Effector memory CD8-positive, alpha-beta T cell (primary cell): ENCODE measurements around the gene PDE6C.

Experiments
- ATAC-seq: fragments of 150-1000 bp; cut with Tn5 transposase; replicated peaks from 2 replicates; pipeline ENCODE4 v1.10.0; 2021; ENCODE audit warnings: mild to moderate bottlenecking, moderate library complexity
- DNase-seq, 3 experiments: peaks; one replicate each; pipeline ENCODE4 v3.0.0; 2021
- H3K27ac Mint-ChIP-seq, 2 donors: one replicate each; pipeline ENCODE4 v1.8.0; 2022; ENCODE audit warnings: mild to moderate bottlenecking in 2 of 2, mixed read lengths in 2 of 2, moderate library complexity in 2 of 2
- H3K27me3 Mint-ChIP-seq, 2 donors: one replicate each; pipeline ENCODE4 v1.8.0; 2022; ENCODE audit warnings: mixed read lengths in 2 of 2
- H3K36me3 Mint-ChIP-seq: one replicate; pipeline ENCODE4 v1.8.0; 2022; ENCODE audit warnings: mild to moderate bottlenecking, moderate library complexity, mixed read lengths; ENCODE audit not compliant: insufficient read depth
- H3K4me1 Mint-ChIP-seq, 2 donors: one replicate each; pipeline ENCODE4 v1.8.0; 2022; ENCODE audit warnings: low read depth in 2 of 2, mixed read lengths in 2 of 2
- H3K4me3 Mint-ChIP-seq, 2 donors: one replicate each; pipeline ENCODE4 v1.8.0; 2022; ENCODE audit warnings: mild to moderate bottlenecking in 2 of 2, mixed read lengths in 2 of 2, moderate library complexity in 2 of 2
- H3K9me3 Mint-ChIP-seq, 2 donors: one replicate each; pipeline ENCODE4 v1.8.0; 2022; ENCODE audit warnings: mixed read lengths in 2 of 2
- total RNA-seq, 9 experiments: gene quantifications; one replicate each; lab custom pipeline; 2026; lab: John Stamatoyannopoulos, UW

PDE6C gene
- total RNA-seq: 0 reads per million in 9 experiments

- H3K4me3 Mint-ChIP-seq: no peak within 1 kb of the TSS
- DNase-seq (no peak), ATAC-seq (no peak)
- H3K27ac Mint-ChIP-seq: no peak within 1 kb of the TSS
- peaks cover 13 to 31% of the 10 kb centered on the region in 2 donors for H3K27me3 Mint-ChIP-seq
- no peaks in the 10 kb centered on the region for H3K9me3 Mint-ChIP-seq
- H3K4me1 Mint-ChIP-seq: no peaks in the 10 kb centered on the region
- no peaks in the 10 kb centered on the region for H3K36me3 Mint-ChIP-seq
These were observed at the start of gene PDE6C for GRCh38 chr10:93612311-93612710. TSS of gene PDE6C (plus strand) at chr10:93612537. CDS start at chr10:93612726, 189 bp downstream.

DNA sequence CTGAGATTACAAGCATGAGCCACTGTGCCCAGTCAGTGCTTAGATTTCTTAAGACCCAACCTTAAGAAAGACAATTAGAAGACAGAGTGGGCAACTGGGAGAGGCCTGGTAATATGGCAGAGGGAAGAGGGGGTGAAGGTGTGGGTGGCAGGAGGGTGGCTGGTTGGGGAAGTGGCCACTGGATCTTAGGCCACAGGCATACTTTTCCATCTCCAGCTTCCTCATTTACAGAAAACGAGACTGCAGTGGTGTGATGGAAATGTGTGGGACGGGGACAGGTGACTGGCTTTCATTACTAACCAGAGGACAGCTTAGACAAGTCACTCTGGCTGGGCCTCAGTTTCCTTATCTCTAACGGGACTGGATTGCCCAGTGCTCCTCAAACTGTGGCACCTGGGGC lies 46.9 kb upstream of the PDE6C start:
- H3K9me3 Mint-ChIP-seq: no peaks in the 10 kb centered on the region
- H3K4me1 Mint-ChIP-seq: peaks cover 0 to 7% of the 10 kb centered on the region in 2 donors
- DNase-seq (no peak), ATAC-seq (no peak)
- H3K27me3 Mint-ChIP-seq: peaks cover 60 to 83% of the 10 kb centered on the region in 2 donors
- H3K4me3 Mint-ChIP-seq: no peak overlapping the region
- H3K36me3 Mint-ChIP-seq: peaks cover 2% of the 10 kb centered on the region
- H3K27ac Mint-ChIP-seq: no peak overlapping the region

- Mint-ChIP-seq H3K9me3 (no peaks in the 10 kb centered on the region), H3K27me3 (peaks cover 60 to 83% of the 10 kb centered on the region in 2 donors), H3K27ac (no peak within 1 kb of the TSS), H3K4me3 (no peak within 1 kb of the TSS), H3K36me3 (peaks cover 2% of the 10 kb centered on the region), H3K4me1 (peaks cover 0 to 7% of the 10 kb centered on the region in 2 donors)
- no peak for ATAC-seq
- DNase-seq: no peak
These were observed 45.7 kb upstream of the PDE6C start, which contains the start of gene FFAR4 for GRCh38 chr10:93566435-93567276. TSS of gene FFAR4 (plus strand) at chr10:93566665. CDS start at chr10:93566721, 56 bp downstream.

GRCh38 chr10:93567277-93568104 lies 44.8 kb upstream of the PDE6C start:
- DNase-seq (no peak), ATAC-seq (no peak)
- Mint-ChIP-seq H3K4me3 (no peak overlapping the region), H3K4me1 (peaks cover 0 to 7% of the 10 kb centered on the region in 2 donors), H3K36me3 (peaks cover 5% of the 10 kb centered on the region), H3K27me3 (peaks cover 60 to 83% of the 10 kb centered on the region in 2 donors), H3K27ac (no peak overlapping the region), H3K9me3 (no peaks in the 10 kb centered on the region)

DNA sequence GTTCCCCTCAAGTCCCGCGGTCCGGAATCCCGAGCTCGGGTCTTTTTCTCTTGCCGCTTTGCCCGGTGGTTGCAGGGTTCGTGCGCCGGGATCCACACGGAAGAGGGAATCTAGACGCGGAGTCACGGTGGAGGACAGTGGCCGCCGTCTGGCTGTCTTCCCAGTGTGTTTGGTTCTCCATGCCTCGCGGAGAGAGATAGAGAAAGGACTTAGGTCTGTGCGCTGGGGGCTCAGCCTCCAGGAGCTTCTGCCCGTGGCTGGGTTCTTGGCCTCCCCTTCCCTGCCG lies 44.3 kb upstream of the PDE6C start:
- Mint-ChIP-seq H3K9me3 (no peaks in the 10 kb centered on the region), H3K27me3 (peaks cover 66 to 87% of the 10 kb centered on the region in 2 donors), H3K4me1 (peaks cover 0 to 8% of the 10 kb centered on the region in 2 donors), H3K27ac (no peak overlapping the region), H3K4me3 (no peak overlapping the region), H3K36me3 (peaks cover 5% of the 10 kb centered on the region)
- DNase-seq (no peak), ATAC-seq (no peak)

GRCh38 chr10:93570383-93570782 lies 42.0 kb upstream of the PDE6C start:
- DNase-seq: no peak
- Mint-ChIP-seq H3K4me3 (no peak overlapping the region), H3K4me1 (peaks cover 4 to 14% of the 10 kb centered on the region in 2 donors), H3K27ac (no peak overlapping the region), H3K27me3 (peaks cover 76 to 93% of the 10 kb centered on the region in 2 donors), H3K36me3 (peaks cover 5% of the 10 kb centered on the region), H3K9me3 (no peaks in the 10 kb centered on the region)
- ATAC-seq: no peak

DNA sequence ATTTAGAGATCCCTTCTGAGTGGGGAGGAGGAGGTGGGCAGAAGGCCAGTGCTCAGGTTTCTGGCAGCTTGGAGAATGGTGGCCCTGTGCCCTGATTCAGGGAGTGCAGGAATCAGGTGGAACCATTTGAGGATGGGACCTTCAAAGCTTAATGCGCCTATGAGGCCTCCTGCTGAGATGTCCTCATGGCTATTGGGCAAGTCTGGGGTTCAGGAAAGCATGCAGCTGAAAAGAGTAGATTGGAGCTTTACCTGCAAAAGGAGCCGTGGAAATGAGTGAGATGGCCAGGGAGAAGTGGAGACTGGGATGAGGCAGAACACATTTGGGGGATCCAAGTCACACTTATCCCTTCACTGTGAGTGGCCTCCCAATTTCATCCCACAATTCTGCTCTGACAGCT lies 39.7 kb upstream of the PDE6C start:
- peaks cover 4 to 7% of the 10 kb centered on the region in 2 donors for H3K4me1 Mint-ChIP-seq
- peaks cover 66 to 80% of the 10 kb centered on the region in 2 donors for H3K27me3 Mint-ChIP-seq
- peaks cover 5% of the 10 kb centered on the region for H3K36me3 Mint-ChIP-seq
- DNase-seq (no peak), ATAC-seq (no peak)
- no peak overlapping the region for H3K27ac Mint-ChIP-seq
- H3K9me3 Mint-ChIP-seq: no peaks in the 10 kb centered on the region
- no peak overlapping the region for H3K4me3 Mint-ChIP-seq

DNA sequence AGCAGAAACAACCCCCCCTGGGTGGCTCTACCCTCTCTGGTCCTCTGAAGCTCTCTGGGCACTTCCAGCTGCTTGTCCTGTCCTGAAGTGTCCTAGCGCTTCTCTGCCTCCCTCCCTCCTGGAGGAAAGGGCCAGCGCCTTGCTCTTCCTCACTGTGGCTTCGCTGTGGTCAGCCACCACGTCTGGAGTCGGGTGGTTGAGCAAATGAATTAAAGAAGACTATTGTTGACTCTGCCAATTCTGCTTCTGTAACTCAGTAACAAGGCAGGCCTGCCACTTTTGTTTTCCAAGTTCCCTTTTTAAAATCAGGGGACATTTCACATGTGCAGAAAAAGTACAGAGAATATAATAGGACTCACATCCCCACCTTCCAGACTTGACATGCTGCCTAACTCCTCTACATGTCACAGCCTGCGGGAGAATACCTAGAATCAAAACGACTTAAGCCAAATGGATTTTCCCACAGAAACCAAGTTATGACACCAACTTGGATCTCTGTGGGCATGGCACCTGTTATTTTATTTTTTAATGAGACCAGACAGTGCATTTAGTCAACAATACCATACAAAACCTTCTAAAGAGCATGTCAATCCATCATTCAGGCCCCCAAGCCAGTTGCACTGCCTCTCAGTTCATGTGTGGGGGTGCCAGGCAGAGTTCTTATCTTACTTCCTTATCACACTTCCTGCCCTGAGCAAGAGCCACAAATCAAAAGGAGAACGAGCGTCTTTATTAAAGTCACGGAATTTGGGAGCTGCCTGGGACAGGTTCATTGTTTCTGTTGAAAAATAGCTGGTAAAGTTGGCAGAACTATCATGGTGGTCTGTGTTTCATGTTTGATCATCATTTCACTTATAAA lies 39.1 kb upstream of the PDE6C start:
- H3K27me3 Mint-ChIP-seq: peaks cover 64 to 80% of the 10 kb centered on the region in 2 donors
- H3K36me3 Mint-ChIP-seq: peaks cover 3% of the 10 kb centered on the region
- peaks cover 4 to 7% of the 10 kb centered on the region in 2 donors for H3K4me1 Mint-ChIP-seq
- H3K9me3 Mint-ChIP-seq: no peaks in the 10 kb centered on the region
- H3K27ac Mint-ChIP-seq: peak overlapping the region in 1 of 2 donors; percentile 46
- ATAC-seq (no peak), DNase-seq (no peak)
- H3K4me3 Mint-ChIP-seq: no peak overlapping the region

GRCh38 chr10:93573924-93574323 lies 38.4 kb upstream of the PDE6C start:
- peaks cover 3% of the 10 kb centered on the region for H3K36me3 Mint-ChIP-seq
- peaks cover 4 to 7% of the 10 kb centered on the region in 2 donors for H3K4me1 Mint-ChIP-seq
- H3K27ac Mint-ChIP-seq: no peak overlapping the region
- DNase-seq: no peak
- no peak for ATAC-seq
- no peaks in the 10 kb centered on the region for H3K9me3 Mint-ChIP-seq
- peaks cover 62 to 74% of the 10 kb centered on the region in 2 donors for H3K27me3 Mint-ChIP-seq
- H3K4me3 Mint-ChIP-seq: no peak overlapping the region

DNA sequence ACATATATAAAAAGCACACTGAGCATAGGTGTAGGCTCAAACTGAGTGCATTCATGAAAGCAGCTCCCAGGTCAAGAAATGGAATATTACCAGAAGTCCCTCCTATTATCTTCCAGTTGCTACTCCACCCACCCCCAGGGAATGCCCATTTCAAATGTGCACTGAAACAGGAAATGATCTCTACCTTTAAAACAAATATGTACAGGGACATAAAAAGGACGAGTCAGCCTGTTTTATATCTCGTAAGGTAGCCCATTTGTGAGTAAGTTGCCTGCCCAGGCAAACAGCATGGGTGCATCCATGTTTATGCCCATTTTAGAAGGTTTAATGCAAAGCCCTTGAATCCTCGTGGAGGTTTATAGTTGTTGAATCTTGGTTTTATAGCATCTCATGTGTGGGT lies 35.4 kb upstream of the PDE6C start:
- ATAC-seq: no peak
- no peak for DNase-seq
- Mint-ChIP-seq H3K4me3 (no peak overlapping the region), H3K27ac (no peak overlapping the region), H3K4me1 (peaks cover 4 to 7% of the 10 kb centered on the region in 2 donors), H3K36me3 (peaks cover 2% of the 10 kb centered on the region), H3K9me3 (peaks cover 6 to 7% of the 10 kb centered on the region in 2 donors), H3K27me3 (peaks cover 40 to 55% of the 10 kb centered on the region in 2 donors)

GRCh38 chr10:93577565-93577964 lies 34.8 kb upstream of the PDE6C start:
- Mint-ChIP-seq H3K36me3 (no peaks in the 10 kb centered on the region), H3K9me3 (peaks cover 6 to 7% of the 10 kb centered on the region in 2 donors), H3K4me3 (no peak overlapping the region), H3K4me1 (peaks cover 4 to 7% of the 10 kb centered on the region in 2 donors), H3K27me3 (peaks cover 33 to 55% of the 10 kb centered on the region in 2 donors), H3K27ac (no peak overlapping the region)
- ATAC-seq: no peak
- no peak for DNase-seq

GRCh38 chr10:93579089-93579488 lies 33.2 kb upstream of the PDE6C start:
- DNase-seq: no peak
- Mint-ChIP-seq H3K4me3 (no peak overlapping the region), H3K4me1 (no peaks in the 10 kb centered on the region), H3K27ac (no peak overlapping the region), H3K36me3 (no peaks in the 10 kb centered on the region), H3K9me3 (peaks cover 6 to 7% of the 10 kb centered on the region in 2 donors), H3K27me3 (peaks cover 20 to 43% of the 10 kb centered on the region in 2 donors)
- ATAC-seq: no peak
